GM19351 (cell line): ENCODE results near the gene NOTCH2.
A peak's percentile ranks its signal among the peaks of the same experiment; 100 is the strongest.

Experiments
- ATAC-seq: cut with Tn5 transposase; IDR thresholded peaks from one replicate; pipeline ENCODE4 v1.9.1; 2021; ENCODE audit warnings: mild to moderate bottlenecking, moderate library complexity; ENCODE audit not compliant: unreplicated experiment

The NOTCH2 gene

DNA sequence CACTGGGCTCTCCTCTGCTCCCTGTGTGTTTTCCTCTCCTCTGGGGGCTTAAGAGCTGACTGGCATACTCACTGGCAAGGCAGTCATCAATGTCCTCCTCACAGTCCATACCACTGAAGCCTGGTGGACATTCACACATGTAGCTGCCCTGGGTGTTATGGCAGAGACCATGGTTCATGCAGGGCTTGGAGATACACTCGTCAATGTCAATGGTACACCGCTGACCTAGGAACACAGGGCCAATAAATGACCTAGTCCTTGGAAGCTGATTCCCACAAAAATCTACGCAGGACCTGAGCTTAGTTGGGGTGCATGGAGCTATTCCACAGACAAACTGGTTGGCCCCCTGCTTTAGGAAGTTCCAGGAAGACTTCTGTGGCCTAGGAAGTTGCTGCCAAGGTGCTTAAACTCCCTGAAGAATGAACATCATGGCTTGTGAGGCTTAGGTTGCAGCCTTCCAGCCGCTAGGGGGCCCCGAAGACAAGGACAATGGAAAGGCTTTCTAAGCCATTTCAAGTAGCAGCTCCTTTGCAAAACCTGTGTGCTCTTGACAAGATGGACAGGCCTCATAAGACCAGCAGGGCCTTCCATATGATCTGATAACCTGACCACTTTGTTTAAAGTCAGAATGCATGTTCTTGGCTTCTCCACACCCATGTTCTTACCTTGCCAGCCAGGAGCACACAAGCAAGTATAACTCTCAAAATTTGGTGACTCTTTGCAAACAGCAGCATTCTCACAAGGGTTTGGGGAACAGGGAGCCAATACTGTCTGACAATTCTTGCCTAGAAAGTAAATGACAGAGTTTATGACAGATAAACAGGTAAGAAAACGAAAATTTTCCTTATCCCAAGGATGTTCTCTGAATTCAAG, 120.9 kb downstream of the NOTCH2 start:
- ATAC-seq = peak; percentile 65

DNA sequence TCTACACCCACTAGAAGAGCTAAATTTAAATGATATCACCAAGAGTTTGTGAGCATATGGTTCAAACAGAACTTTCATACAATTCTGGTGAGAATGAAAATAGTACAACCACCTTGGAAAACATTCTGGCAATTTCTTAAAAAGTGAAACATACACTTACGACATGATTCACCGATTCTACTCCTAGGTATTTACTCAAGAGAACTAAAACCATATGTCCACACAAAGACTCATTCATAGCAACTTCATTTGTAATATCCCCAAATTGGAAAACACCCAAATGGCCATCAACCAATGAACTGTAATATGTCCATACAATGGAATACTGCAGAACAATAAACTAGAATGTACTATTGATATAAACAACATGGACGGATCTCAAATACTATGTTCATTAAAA, 122.0 kb downstream of the NOTCH2 start:
- no peak for ATAC-seq

DNA sequence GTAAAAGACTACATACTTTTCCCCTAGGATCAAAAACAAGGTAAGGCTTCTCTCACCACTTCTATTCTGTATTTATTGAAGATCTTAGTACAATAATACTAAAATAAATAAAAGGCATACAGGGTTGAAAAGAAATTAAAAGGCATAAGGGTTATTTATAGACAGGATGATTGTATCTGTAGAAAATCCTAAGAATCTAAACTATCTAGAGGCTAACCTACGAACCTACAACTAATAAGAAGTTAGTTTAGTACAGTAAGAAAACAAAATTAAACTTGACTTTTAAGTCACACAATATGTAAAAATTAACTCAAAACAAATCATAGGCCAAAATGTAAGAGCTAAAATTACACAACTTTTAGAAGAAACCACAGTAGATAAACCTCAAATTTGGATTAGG, 122.7 kb downstream of the NOTCH2 start:
- no peak for ATAC-seq

DNA sequence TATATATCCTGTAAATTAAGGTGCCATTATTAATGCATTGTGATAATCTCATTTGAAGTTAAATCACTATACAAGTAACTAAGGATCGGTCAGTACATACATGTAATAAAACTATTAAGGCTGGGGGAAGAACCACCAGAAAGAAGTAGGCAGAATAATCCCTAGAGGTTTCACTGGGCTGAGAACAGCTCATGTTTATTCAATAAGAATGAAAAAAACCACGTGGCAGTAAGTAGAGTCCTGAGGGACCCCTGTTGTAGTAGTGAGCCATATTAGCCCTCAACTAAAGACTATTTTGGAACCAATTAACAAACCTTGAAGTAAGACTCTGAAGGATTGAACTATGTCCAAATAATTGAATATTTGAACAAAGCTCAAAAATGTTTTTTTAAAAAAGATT, 126.2 kb downstream of the NOTCH2 start:
- no peak for ATAC-seq

DNA sequence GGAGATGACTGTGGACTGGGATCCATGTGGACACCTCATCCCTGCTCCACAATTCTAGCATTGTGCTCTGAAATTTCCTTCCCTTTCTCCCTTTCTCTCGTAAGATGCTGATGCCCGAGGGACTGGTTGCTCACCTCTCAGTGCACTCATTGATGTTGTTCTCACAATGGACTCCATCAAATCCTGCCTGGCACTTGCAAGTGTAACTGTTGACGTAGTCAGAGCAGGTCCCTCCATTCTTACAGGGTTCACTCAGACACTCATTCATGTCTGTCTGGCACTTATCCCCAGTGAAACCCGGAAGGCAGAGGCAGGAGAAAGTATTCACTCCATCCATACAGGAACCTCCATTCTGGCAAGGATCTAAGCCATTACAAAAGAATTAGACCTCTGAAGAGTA, 128.1 kb downstream of the NOTCH2 start:
- no peak for ATAC-seq

DNA sequence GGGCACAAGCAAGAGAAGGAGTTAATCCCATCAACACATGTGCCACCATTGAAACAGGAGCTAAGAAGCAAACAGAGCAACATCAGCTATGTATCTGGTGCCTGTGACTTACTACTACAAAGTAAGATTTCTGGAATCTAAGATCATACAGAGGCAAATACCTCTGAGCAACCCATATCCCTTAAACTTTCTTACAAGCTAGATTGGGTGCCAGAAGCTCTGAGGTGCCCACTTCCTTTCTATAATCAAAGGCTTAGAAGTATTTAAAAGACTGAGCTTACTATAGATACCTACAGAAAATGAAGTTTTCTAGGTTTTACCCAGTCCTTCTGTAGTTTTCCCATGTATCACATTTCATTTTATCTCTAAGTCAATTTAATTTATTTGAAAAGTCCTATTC, 128.8 kb downstream of the NOTCH2 start:
- ATAC-seq = no peak

DNA sequence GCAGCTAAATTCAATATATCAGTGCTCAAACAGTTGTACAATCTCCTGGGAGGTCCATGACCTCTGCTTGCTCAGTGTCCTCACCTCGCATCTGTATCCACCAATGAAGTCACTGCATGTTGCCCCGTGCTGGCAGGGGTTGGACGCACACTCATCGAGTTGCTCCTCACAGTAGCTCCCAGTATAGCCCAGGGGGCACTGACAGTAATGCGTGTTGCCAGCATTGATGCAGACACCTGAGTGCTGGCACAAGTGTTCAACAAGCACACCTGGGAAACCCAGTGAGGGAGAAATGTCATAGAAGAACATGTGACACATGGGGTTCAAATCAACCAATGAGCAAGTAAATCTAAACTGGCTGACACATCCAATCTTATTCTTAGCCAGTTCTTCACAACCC, 132.3 kb downstream of the NOTCH2 start:
- no peak for ATAC-seq

DNA sequence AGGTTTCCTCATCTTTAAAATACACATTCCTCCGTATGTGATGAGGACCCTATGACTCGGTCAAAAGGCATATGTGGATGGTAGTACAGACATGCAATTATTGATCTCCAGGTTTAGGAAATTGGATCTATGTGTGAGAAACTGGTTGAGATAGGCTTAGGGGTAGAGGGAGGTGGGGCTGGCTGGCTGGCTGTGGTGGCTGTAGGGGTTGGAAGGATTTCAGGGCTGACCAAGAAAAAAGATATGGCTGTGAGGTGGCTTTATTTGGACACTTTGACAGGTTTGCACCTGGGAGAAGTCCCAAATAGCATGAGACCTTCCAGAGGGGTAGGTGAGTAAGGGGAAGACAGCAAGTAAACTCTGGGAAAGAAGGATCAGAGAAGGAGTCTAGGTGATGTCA, 133.5 kb downstream of the NOTCH2 start:
- ATAC-seq = no peak

DNA sequence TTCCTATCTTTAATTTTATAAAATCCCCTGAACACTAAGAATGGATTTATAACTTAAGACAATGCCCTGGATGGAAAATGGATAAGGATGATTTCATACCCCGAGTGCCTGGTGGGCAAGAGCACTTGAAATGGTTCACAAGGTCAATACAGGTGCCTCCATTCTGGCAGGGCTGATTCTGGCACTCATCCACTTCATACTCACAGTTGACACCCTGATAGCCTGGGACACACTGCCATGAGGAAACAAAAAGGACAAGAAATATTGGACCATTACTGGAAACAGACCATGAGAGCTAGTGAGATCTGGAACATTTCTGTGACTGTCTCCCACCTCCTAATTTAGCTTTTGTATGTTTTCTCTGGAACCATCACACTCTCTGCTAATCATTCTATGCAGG, 134.1 kb downstream of the NOTCH2 start:
- no peak for ATAC-seq

DNA sequence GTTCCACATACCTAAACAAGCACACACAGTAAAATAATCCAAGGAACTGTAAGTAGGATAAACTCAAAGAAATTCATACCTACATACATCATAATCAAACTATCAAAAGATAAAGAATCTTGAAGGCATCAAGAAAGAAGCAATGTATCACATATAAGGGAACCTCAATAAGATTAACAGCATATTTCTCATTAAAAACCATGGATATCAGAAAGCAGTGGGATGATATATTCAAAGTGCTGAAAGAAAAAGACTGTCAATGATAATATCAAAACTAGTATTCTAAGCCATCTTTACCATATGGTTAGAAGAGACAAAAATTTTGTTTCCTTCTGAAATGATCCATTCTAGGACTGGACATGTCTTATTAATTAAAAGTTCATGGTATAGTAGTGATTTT, 136.1 kb downstream of the NOTCH2 start:
- no peak for ATAC-seq

DNA sequence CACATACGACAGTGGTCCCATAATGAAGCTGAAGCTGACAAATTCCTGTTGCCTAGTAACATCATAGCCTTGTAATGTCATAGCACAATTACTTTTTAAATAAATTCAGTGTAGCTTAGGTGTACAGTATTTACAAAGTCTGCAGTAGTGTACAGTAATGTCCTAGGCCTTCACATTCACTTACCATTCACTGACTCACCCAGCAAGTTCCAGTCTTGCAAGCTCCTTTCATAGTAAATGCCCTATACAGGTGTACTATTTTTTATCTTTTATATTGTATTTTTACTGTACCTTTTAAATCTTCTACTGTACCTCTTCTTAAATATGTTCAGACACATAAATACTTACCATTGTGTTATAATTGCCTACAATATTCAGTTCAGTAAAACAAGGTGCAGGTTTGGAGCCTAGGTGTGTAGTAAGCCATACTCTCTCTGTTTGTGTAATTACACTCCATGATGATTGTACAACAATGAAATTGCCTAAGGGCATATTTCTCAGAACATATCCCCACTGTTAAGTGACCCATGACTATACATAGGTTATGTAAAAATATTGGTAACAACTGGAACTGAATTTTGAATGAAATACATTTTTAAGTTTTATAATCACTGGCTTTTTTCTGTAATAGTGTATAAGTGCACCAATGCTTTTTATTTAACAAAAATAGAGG, 139.7 kb downstream of the NOTCH2 start:
- ATAC-seq = no peak

DNA sequence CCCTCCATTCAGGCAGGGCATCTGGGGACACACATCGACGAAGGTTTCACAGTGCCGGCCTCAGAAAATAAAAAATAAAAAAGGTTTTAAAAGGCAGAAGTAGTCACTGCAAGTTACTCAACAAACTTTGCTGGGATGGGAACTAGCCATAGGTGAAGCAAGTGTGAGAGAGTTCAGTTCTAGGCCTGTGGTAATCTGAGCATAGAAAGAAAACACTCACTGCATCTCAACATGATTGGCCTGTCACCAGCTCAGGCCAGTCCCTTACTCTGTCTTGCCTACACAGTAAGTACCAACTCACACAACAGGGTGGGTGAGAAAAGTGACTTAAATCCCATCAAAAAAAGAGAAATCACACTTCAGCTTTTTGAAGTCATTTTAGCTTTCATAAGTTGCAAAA, 142.9 kb downstream of the NOTCH2 start:
- no peak for ATAC-seq

DNA sequence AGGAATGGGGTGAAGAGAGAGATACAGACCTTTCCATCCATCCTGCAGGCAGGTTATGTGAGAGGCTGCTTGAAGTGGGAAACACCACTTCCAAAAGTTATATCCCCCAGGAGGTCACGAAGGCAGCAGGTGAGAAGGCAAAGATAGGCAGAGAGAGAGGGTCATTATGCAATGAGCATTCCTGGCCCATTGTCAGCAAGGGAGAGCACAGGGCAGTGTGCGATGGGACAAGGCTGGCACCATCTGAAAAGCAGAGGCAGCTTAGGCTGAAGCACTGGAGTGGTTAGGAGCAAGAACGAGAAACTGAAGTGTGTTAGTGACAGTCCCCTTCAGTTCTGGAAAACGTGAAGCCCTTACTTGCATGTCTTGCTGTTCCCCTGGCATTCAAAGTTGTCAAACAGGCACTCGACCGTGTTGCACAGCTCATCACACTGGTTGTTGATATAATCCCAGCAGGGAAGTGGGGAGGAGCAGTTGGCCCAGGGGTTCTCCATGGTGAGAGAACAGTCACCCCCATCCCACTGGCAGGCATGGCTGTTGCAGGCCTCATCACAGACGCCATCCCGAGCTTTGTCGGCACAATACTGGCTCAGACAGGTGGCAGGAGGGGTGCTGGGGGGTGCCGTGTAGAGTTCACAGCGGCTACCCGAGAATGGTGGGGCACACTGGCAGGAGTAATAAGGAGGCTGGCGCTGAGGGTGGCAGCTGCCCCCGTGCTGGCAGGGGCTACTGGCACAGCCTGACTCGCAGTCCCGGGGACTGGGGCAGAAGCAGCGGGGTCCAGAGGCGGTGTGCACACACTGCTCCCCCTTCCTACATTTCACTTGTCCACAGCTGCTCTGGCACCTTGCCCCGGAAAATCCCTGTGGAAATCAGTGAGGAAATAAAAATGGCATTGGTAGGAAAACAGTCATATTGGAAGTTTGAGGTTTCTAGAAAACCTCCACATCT, 144.2 kb downstream of the NOTCH2 start:
- ATAC-seq = no peak

DNA sequence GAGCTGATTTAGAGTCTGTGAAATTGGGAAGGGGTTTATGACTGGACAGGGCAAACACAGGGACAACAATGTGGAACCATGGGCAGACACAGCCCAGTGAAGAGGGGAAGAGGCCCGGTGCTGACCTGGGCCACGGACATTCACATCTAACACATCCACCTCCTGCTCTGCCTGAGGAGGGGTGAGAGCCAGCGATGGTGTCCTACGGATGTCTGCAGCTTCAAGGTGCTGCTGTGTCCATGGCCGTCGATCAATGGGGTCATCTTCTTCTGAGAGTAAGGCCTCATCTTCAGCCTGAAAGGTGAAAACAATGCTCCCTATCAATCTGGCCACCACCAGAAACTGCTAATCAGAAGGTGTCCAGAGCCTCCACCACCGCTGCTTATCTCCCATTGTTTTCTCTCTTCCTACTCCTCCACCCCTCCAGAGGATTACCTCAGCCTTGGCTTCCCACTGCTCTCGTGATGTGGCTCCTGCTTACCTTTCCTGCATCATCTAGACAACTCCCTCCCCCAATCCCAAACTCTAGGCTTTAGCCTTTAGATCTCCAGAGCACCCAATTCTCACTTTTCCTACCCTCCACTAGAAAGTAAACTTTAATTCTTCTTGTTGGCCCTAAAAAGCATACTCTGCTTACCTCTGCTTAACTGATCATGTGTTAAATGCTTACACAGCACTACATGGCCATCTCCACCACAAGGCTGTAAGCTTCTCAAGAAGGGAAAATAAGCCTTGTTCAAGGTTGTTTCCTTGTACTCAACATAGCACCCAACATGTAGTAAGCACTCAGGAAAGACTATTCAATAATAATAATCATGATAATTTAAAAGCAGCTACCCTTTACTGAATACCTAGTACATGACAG, 149.1 kb downstream of the NOTCH2 start:
- ATAC-seq = no peak

DNA sequence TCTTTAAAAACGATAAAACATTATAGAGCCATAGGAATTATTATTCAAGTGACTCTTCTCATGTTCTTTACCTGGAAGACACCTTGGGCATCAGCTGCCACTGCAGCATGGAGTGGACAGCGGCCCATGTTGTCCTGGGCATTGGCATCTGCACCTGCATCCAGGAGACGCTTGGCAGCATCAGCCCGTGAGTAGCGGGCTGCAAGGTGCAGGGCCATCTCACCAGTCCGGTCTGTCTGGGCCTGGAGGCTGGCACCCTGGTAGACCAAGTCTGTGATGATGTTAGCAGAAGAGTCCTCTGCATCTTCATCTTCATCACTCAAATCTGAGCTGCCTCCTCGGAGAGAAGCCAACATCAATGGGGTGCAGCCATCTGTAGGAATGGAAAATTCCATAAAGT, 150.2 kb downstream of the NOTCH2 start:
- no peak for ATAC-seq

DNA sequence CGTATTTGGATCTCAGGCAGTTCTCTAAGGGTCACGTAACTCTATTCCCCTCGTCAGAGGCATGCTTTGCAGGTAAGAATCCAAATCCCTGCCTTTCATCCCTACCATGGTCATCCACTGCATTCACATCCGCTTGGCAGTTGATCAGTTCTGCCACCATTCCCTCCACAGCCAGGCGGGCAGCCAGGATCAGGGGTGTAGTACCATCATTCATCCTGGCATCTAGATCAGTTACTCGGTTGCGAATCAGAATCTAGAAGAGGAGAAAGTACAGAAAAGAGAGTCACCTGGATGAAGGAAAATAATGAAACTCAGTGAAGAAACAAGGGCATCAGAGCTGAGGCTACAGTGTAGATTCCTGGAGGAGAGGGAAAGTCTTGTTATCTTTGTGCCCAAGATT, 151.2 kb downstream of the NOTCH2 start:
- no peak for ATAC-seq

DNA sequence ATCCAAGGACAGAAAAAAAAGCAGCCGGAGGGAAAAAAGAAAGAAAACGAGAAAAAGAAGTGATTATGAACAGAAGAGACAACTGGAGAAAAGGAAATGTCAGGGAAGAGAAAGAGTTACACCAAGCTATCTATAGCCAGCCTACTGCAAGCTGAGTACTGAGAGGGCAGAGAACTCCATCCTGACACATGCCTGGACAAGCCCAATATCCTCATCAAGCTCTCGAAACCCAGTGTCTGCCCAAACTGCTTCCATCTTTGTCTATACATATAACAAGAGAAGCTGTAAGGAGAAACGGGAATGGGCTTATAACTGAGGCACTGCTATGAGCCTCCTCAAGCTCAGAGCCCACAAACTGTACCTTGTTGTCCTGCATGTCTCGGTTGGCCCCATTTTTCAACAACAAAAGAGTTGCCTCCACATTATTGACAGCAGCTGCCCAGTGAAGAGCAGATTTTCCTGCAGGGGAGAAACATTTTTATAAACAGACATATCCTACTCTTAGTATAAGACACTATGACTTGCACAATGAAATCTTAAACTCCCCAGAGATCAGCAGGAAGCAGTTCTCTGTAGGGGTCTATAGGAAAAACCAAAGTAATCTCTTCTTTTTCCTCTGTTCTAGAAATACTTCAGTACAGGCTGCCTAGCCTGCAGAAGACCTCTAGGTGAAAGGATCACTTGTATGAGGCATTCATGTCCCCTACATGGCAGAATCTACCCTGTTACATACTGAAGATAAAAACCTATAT, 152.0 kb downstream of the NOTCH2 start:
- ATAC-seq = no peak

DNA sequence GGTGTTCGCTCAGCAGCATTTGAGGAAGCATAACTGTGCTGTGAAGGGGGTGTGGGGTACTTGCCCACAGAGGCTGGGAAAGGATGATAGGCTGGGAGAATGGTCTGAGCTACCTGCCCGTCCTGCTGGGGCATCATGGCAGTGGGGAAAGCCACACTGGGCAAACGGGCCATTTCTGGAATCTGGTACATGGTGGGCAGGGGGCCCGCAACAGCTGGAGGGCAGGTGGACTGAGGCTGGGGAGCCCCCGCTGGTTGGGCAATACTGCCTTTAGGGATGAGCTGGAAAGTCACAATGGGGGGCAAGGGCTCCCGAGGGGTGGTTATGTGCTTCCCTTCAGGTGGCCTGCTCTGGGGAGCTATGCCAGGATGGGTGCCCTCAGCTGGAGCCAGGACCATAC, 153.9 kb downstream of the NOTCH2 start:
- ATAC-seq = no peak

DNA sequence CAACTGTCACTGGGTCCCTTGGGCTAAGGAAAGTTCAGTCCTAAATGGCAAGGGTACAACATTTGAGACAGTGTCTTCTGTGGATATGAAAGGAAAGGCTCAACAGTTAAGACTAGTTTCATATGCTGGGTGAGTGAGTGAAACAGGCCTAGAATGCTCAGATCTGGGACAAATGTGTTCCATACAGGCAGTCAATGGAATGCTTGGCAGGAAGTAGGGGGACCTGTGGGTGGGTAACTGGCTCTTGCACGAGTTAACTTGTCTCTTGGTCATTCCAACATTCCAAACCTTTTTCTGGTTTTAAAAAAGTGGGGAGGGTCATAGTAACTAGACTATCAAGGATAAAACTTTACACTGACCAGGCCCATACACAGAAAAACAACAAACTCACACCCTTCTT, 155.4 kb downstream of the NOTCH2 start:
- no peak for ATAC-seq

DNA sequence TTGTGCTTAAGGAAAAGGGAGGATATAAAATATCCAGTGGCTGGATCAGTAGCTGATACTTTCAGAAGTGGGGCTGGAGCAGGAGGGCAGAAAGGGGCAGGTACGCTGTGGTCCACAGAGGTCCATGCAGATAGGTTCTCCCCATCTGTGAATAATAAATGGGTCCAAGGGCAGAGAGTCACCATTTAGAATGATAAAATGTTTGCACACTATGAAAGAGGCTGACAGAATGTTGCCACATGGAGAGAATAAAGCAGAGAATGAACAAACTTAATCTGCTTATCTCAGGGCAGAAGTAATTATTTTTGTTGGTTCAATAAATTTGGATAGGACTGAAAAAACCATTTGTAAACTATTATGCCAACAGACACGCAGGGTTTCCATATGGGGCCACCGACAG, 156.5 kb downstream of the NOTCH2 start:
- ATAC-seq = no peak
